DND-41 (cell line): ENCODE measurements around the gene POLK.

Source experiments
- EZH2 ChIP-seq: IDR thresholded peaks from 3 replicates; pipeline ENCODE4 v1.6.1; 2012; ENCODE audit warnings: borderline replicate concordance, low read depth, mild to moderate bottlenecking, moderate library complexity, low read length, inconsistent platforms; ENCODE audit not compliant: severe bottlenecking
- TF ChIP-seq, protein P1 (sequence below): IDR thresholded peaks from 2 replicates; pipeline ENCODE4 v1.5.1; 2012; ENCODE audit warnings: borderline replicate concordance, low read length, moderate library complexity, mild to moderate bottlenecking; ENCODE audit not compliant: poor library complexity, severe bottlenecking; ENCODE audit errors: extremely low read depth

DNA sequence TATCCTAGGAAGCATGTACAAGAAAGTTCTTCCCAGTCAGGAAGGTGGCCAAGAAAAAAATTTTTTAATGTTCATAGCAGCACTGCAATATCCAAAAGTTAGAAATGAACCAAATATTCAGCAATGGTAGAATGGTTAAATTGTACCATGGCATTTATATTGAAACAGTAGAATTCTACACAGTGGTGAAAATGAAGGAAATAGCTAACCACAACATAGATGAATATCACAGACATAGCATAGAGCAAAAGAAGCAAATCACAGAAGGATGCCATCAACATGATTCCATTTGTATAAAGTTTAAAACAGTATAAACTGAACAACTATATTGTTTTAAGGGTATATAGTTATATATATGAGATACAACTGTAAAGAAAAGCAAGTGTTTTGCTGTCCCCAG lies 88.8 kb downstream of the POLK start:
- TF ChIP-seq, protein P1, sequence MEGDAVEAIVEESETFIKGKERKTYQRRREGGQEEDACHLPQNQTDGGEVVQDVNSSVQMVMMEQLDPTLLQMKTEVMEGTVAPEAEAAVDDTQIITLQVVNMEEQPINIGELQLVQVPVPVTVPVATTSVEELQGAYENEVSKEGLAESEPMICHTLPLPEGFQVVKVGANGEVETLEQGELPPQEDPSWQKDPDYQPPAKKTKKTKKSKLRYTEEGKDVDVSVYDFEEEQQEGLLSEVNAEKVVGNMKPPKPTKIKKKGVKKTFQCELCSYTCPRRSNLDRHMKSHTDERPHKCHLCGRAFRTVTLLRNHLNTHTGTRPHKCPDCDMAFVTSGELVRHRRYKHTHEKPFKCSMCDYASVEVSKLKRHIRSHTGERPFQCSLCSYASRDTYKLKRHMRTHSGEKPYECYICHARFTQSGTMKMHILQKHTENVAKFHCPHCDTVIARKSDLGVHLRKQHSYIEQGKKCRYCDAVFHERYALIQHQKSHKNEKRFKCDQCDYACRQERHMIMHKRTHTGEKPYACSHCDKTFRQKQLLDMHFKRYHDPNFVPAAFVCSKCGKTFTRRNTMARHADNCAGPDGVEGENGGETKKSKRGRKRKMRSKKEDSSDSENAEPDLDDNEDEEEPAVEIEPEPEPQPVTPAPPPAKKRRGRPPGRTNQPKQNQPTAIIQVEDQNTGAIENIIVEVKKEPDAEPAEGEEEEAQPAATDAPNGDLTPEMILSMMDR, result no peak
- TF ChIP-seq EZH2, result no peak
